Muscle of arm (tissue), 12 donors: ENCODE measurements around the gene PALB2. TPM values are rescaled to one million over a fixed set of nuclear protein-coding genes. Genes with fewer than 3 reads are reported as not detected.
"Not testable (repeated sequence)": the region's sequence is repeated elsewhere in the genome, so short reads cannot be mapped to it uniquely, and the experiment has no call there.

ENCODE experiments used
- DNase-seq: peaks from one replicate; pipeline ENCODE4 v3.0.0-alpha.2; 2013
- polyA plus RNA-seq, 12 donors: library from polyadenylated mRNA; unstranded; fragments of 120-200 nt; gene quantifications; one replicate each; pipeline ENCODE4 v1.2.1, GENCODE V29; 2013; ENCODE audit not compliant: insufficient read length in 12 of 12

The PALB2 gene
- polyA plus RNA-seq, 12 donors = 8.1 to 13.9 (median 10.7) TPM; not detected in 1

- DNase-seq = no peak
These were observed 56.7 kb downstream of the PALB2 start for GRCh38 chr16:23584186-23585076.

DNA sequence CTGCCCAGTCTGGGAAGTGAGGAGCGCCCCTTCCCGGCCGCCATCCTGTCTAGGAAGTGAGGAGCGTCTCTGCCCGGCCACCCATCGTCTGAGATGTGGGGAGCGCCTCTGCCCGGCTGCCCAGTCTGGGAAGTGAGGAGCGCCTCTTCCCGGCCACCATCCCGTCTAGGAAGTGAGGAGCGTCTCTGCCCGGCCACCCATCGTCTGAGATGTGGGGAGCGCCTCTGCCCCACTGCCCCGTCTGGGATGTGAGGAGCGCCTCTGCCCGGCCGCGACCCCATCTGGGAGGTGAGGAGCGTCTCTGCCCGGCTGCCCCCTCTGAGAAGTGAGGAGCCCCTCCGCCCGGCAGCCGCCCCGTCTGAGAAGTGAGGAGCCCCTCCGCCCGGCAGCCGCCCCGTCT, 57.8 kb downstream of the PALB2 start:
- not testable (repeated sequence) for DNase-seq

DNA sequence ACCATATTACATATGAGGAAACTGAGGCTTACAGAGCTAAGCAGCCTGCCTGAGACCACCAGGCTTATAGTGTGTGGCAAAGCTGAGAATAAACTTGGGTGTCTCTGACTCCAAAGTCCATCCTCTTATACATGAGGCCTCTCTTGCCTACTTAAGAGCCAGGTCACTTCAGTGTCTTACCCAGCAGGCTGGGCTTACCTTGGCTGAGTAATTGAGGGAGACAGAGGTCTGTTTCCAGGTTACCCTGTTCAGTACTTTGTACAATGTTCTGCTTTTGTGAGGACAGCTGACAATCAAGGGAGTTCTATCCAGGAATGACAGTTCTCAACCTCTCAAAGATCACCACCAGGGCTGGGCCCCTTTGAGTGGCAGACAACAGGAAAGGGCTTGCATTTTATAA, 59.3 kb downstream of the PALB2 start:
- DNase-seq = no peak

DNA sequence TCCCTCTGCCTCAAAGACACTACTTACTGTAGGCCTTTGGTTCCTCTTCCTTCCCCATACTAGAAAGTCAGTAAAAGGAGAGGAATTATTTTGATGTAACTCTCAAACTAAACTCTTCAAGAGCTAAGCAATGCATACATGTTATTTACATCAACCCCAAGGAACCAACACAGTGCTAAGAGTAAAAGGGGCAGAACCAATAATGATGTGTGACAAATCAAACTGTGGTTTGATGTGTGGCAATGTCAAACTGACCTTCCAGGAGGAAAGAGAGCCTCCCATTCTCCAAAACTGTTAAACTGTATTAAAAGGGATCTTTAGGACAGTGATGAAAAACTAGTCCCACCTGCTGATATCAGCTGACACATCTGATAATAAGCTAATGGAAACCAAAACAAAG, 60.7 kb downstream of the PALB2 start:
- DNase-seq = no peak

DNA sequence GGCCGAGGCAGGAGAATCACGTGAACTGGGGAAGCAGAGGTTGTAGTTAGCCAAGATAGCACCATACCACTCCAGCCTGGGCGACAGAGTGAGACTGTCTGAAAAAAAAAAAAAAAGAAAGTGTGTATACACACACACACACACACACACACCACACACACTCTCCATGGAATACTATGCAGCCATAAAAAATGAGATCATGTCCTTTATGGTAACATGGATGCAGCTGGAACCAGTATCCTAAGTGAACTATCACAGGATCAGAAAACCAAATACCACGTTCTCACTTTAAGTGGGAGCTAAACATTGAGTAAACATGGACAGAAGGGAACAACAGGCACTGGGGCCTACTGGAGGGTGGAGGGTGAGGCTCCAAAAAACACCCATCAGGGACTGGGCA, 61.7 kb downstream of the PALB2 start:
- DNase-seq = no peak

DNA sequence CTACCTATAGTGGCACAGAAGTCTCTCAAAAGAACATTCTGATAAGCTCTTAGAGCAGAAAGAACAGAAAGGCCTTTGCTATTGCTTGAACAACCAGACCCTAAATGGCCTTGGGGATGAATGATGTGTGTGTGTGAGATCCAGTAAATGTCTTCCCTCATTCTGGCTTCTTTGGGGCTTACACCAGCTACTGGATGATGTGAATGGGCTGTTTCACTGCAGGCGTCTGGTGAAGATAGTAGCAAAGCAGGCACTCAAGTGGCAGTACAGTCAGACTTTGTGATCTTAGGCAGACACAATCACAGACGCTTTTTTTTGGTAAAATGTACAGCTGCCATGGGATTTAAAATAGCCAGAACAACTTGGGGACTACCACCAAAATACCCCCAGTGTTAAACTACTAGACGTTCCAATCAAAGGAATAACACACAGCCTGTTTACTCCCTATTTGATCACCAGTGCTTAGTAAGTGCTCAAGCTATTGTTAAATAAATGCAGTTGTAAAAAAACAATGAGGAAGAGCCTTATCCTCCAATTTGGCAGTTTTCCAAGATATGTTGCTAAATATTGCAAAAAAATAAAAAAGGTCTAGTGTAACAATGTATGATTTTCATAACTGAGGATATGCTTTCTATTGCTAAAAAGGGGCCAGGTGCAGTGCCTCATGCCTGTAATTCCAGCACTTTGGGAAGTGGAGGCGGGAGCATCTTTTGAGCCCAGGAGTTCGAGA, 62.8 kb downstream of the PALB2 start:
- no peak for DNase-seq

GRCh38 chr16:23577493-23577892, 63.6 kb downstream of the PALB2 start:
- no peak for DNase-seq

DNA sequence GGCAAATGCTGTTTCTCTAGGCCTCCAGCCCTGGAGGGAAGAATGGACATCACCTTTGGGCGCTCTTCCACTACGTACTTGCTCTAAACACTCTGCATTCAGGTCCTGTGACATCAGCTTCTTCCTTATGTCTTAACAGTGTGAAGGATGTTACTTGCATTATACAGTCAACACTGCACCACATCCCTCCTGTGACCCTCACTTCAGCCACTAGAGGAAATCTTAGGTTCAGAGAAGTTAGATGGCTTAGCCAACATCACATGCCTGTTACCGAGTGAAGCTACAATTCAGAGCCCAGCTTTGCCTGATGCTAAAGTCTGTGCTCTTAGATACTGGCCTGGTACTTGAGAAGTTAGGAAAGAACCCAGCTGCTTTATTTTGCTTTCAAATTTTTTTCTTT, 65.3 kb downstream of the PALB2 start:
- no peak for DNase-seq

- no peak for DNase-seq
These were observed 67.3 kb downstream of the PALB2 start for GRCh38 chr16:23573817-23574216.

DNA sequence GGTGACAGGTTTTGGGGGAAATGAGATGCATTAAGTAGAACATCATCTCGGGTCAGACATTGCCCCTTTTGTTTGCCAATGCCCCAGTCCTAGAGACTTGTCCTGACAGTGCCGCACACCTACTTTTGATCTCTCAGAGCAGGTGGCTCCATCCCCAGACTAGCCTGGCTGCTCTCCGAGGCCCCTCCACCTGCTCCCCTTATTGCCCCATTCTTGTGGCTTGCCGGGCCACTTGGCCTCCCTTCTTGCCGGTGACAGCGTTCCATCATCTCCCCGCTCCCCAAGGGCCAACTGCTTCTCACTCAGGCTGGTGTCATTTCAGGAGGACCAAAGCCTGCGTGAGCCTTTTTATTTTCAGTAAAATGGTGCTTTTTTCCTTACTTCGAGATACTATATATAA, 68.7 kb downstream of the PALB2 start:
- no peak for DNase-seq

GRCh38 chr16:23571895-23572294, 69.2 kb downstream of the PALB2 start:
- DNase-seq = no peak

DNA sequence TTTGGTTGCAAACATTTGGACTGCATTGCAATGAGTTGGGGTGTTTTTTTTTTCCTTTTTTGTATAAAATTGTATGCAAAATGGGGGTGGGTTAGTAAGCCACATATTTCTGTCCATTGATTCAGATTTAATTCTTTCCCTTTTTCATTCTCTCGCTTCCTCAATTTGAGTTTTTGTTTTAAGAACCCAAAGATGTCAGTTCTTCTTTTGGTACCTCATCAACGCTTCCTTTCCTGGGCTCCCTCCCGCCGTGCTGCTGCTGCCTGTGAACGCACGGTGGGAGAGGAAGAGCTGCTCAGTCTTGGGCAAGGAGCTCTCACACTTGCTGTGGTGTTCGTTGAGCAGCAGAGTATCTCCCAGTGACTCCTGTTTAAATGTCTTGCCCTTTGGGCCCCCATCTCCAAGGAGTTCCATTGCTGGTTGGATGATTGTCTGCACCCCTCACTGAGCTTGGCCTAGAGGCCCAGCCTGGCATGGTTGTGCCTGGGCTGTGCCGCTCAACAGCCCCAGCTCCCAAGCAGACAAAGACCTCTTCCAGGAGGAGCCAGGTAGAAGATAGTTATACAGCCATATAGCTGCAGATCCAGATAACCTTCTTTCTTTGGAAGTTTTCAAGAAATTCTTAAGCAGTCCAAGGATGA, 70.0 kb downstream of the PALB2 start:
- no peak for DNase-seq

- DNase-seq = no peak
These were observed 73.5 kb downstream of the PALB2 start for GRCh38 chr16:23567602-23568001.

GRCh38 chr16:23566724-23567123, 74.4 kb downstream of the PALB2 start:
- DNase-seq = no peak

- DNase-seq = no peak
These were observed 76.3 kb downstream of the PALB2 start for GRCh38 chr16:23564575-23565363.

GRCh38 chr16:23563186-23563585, 77.9 kb downstream of the PALB2 start:
- no peak for DNase-seq

DNA sequence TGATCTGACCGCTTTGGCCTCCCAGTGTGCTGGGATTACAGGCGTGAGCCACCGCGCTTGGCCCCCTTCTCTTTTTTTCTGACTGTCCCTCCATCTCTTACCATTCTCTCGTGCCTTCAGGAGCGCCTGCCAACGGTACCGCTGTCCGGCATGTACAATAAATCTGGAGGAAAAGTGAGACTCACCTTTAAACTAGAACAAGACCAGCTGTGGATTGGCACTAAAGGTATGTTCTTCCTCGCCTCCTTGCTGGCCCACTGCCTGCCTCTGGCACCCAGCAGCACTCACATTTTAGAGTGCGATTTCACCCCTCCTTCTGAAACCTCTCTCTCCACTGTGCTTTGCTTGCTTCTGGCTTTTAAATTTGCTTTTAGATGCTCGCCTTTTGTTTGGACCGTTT, 78.6 kb downstream of the PALB2 start:
- DNase-seq = no peak

DNA sequence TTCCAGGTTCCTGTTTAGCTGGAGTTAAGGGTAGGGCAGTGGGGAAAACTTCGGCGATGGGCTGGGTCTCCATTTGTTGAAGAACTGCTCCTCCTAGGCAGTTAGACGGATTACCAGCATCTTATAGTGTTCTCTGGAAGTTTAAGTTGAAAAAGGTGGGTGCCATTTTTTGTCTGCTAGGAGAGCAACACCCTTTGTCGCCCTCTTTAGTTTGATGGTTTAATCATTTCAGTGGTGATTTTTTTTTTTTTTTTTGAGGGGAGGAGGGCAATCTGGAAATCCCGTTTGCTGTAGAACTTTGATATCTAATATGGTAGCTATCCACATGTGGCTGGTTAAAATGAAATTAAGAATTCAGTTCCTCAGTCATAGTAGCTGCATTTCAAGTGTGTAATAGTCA, 79.5 kb downstream of the PALB2 start:
- DNase-seq = no peak

GRCh38 chr16:23557779-23558702, 83.1 kb downstream of the PALB2 start:
- peak; percentile 39 for DNase-seq

GRCh38 chr16:23556881-23557778, 84.0 kb downstream of the PALB2 start, which contains the start of the genes EARS2 and UBFD1:
TSS of gene EARS2 (minus strand) at chr16:23557350. CDS start at chr16:23557343, 7 bp downstream.
TSS of gene UBFD1 (plus strand) at chr16:23557727. CDS start at chr16:23557743, 16 bp downstream.
- DNase-seq = peak; percentile 98
